Astrocyte of the spinal cord (primary cell): ENCODE results near the gene ARHGAP6.
A peak's percentile ranks its signal among the peaks of the same experiment; 100 is the strongest.

ENCODE experiments used
- DNase-seq: peaks from one replicate; pipeline ENCODE4 v3.0.0; 2011; ENCODE audit warnings: low read depth, low spot score
- H3K4me3 ChIP-seq: 2 replicates; pipeline ENCODE4 v1.5.1; 2011; ENCODE audit warnings: low read depth, mild to moderate bottlenecking, low read length, moderate library complexity
- in situ Hi-C: cut with HindIII; loops from 2 replicates; pipeline ENCODE4 v1.10.0; 2017; ENCODE audit warnings: low sequenced_read_pairs
- TF ChIP-seq, protein P1 (sequence below): IDR thresholded peaks from 2 replicates; pipeline ENCODE4 v1.5.1; 2012; ENCODE audit warnings: low read depth, mild to moderate bottlenecking, low read length, inconsistent platforms

Gene ARHGAP6

DNA sequence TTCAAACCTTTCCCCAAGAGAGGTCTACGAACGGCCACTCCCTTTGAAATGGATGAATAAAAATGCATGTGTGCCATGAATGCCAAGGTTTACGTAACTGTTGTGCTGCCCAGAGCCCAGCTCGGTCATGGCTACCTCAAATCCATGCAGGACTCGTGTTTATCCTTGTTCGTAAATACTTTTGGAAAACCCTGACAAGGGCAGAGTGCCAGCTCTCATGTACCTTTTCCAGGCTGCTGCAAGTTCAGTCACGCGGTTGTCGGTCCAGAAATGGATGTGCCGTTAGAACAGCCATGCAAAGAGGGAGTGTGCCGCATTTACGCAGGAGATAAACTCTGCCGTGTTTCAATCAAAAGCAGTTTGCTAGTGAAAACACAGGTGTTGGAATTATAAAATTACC, 249.1 kb downstream of the ARHGAP6 start:
- in situ Hi-C loops: no loop called here
- no peak overlapping the region for H3K4me3 ChIP-seq
- TF ChIP-seq, protein P1, sequence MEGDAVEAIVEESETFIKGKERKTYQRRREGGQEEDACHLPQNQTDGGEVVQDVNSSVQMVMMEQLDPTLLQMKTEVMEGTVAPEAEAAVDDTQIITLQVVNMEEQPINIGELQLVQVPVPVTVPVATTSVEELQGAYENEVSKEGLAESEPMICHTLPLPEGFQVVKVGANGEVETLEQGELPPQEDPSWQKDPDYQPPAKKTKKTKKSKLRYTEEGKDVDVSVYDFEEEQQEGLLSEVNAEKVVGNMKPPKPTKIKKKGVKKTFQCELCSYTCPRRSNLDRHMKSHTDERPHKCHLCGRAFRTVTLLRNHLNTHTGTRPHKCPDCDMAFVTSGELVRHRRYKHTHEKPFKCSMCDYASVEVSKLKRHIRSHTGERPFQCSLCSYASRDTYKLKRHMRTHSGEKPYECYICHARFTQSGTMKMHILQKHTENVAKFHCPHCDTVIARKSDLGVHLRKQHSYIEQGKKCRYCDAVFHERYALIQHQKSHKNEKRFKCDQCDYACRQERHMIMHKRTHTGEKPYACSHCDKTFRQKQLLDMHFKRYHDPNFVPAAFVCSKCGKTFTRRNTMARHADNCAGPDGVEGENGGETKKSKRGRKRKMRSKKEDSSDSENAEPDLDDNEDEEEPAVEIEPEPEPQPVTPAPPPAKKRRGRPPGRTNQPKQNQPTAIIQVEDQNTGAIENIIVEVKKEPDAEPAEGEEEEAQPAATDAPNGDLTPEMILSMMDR: no peak

DNA sequence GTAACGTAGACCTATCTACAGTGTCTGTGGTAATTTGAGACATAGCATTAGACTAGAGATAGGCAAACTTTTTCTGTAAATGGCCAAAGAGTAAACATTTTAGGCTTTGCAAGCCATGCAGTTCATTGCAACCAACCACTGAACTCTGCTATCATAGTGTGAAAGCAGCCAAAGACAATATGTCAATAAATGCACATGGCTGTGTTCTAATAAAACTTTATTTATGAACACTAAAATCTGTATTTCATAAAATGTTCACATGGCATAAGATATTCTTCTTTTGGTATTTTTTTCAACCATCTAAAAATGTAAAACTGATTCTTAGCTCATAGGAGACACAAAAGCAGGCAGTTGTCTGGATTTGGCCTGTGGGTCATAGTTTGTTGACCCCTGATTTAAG, 251.6 kb downstream of the ARHGAP6 start:
- TF ChIP-seq, protein P1: no peak
- in situ Hi-C loops: no loop called here
- no peak for DNase-seq
- no peak overlapping the region for H3K4me3 ChIP-seq

More for the DNA sequence above, 249.1 kb downstream of the ARHGAP6 start:
- no peak for DNase-seq

DNA sequence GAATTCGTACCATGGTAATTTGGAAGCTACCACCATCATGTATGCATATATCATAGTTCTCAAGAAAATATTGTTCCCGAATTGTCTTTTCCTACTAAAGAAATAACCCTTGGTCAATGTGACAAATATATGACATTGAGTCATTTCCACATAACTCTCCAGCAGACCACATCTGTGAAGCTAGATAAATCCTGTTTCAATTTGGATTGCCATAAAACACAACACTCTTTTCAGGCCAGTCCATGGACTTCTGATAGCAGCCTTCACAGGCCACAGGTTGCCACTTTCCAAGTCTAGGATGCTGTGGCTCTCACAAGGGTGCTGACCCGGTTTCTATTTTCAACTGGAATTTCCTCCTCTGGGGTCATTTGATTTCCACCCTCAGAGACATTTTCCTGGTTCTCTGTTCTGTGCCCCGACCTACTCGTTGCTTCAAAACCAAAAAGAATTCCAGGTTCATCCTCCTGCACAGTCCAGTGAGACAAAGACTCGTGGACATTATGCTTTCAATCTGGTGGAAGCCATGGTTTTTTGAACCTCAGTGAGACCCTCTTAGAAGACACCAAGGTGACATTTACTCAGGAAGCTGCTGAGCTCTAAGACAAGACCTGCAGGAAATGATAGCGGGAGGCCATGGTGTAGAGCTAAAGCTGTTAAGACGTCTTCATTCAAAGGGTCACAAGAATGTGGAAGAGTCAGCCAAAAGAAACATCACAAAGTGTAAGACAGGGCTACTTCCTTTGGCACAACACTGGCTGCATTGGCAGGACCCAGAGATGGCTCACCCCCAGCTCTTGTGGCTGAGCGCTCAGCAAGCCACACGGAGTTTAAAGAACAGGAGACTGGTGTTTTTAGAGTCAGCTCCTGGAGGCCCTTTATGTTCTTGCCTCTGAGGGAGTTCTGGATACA, 252.8 kb downstream of the ARHGAP6 start:
- in situ Hi-C loops: no loop called here
- TF ChIP-seq, protein P1: no peak
- DNase-seq: peak; percentile 69
- no peak overlapping the region for H3K4me3 ChIP-seq

DNA sequence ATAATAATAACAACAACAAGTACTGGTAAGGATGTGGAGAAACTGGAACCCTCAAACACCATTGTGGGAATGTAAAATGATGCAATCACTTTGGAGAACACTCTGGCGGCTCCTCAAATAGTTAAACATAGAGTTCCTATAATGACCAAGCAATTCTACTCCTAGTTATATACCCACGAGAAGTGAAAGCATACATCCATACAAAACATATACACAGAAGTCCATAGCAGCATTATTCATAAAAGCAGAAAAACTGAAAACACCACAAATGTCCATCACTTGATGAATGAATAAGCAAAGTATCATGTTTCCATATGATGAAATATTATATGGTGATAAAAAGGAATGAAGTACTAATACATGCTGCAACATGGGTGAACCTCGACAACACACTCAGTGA, 255.8 kb downstream of the ARHGAP6 start:
- no peak overlapping the region for H3K4me3 ChIP-seq
- no peak for DNase-seq
- TF ChIP-seq, protein P1: no peak
- in situ Hi-C loops: no loop called here

DNA sequence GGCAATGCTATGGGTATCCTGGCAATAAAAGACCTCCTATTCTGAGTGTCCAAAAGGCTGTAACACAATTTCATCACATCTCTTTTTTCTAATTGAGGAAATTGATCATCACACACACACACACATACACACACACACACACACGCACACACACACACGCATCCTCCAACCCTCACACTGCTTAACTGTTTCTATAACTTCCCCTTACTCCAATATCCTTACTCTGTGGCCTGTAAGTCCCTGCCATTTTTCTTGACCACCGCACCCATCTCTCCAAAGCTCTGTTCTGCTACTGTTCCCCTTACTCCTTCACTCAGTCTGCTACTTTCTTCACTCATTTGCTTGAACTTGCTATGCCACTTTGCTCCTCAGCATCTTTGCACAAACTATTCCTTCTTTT, 256.9 kb downstream of the ARHGAP6 start:
- DNase-seq: no peak
- H3K4me3 ChIP-seq: no peak overlapping the region
- TF ChIP-seq, protein P1: no peak
- in situ Hi-C loops: no loop called here

DNA sequence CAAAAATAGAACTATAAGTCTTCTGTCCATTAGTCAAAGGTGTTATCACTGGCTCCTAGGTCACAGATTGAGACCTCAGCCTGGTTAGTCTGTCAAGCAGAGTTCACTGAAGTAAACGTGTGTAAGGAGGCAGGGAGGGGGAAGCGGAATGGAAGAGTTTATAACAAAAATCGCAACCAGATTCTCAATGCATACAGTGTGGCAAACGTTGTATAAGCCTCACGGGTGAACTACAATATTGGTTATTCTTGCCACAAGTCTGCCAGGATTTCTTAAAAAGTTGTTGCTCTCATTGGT, 257.7 kb downstream of the ARHGAP6 start:
- TF ChIP-seq, protein P1: no peak
- no peak overlapping the region for H3K4me3 ChIP-seq
- DNase-seq: no peak
- in situ Hi-C loops: no loop called here
